ENCODE data around the gene NRIP1. TPM values are rescaled to one million over a fixed set of nuclear protein-coding genes. Genes with fewer than 3 reads are reported as not detected.

The NRIP1 gene
- total RNA-seq, 4 donors from 2014 or later, result 35.7 to 63.7 (median 41.0) TPM

DNA sequence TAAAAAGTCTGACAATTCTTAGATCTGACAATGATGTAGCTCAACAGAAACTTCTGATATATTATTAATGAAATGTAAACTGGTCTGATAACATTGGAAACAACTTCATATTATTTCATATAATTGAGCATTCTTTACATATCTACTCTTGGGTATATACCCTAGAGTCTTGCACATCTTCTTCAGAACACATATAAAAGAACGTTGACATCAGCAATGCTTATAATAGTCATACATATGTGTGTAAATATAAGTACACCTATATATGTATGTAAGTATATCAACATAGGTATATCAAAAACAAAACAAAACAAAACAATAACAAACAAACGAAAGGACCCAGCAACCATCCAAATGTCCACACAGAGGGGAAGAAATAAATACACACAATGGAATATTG lies 38.4 kb downstream of the NRIP1 start:
- intact Hi-C loops (cut with DNase I; ENCODE audit: low total_unique reads) (no loop called here), in situ Hi-C loops (cut with MboI; ENCODE audit: low sequenced_read_pairs in 4 of 4) (no loop called here)
- ATAC-seq, result no peak

DNA sequence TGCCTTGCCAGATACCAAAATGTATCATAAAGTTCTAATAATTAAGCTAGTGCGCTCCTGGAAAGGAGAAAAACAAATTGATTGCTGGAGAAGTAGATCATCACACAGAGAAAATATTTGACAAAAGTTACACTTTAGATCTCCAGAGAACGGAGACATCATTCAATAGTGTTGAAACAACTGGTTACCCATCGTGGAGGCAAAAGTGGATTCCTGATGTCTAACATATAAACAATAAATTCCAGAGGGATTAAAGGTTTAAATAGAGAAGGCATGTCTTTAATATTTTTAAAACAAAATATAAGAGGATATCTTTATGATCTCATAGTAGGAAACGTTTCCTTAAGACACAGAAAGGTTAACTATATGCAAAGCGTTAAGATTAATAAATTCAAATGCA lies 41.0 kb downstream of the NRIP1 start:
- TF ChIP-seq POLR2A (IDR thresholded peaks at IDR 0.05), result no peak
- TF ChIP-seq, protein P1, sequence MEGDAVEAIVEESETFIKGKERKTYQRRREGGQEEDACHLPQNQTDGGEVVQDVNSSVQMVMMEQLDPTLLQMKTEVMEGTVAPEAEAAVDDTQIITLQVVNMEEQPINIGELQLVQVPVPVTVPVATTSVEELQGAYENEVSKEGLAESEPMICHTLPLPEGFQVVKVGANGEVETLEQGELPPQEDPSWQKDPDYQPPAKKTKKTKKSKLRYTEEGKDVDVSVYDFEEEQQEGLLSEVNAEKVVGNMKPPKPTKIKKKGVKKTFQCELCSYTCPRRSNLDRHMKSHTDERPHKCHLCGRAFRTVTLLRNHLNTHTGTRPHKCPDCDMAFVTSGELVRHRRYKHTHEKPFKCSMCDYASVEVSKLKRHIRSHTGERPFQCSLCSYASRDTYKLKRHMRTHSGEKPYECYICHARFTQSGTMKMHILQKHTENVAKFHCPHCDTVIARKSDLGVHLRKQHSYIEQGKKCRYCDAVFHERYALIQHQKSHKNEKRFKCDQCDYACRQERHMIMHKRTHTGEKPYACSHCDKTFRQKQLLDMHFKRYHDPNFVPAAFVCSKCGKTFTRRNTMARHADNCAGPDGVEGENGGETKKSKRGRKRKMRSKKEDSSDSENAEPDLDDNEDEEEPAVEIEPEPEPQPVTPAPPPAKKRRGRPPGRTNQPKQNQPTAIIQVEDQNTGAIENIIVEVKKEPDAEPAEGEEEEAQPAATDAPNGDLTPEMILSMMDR (IDR thresholded peaks at IDR 0.05 in 4 of 5, conservative IDR thresholded peaks at IDR 0.05 in 1 of 5), result no peak

More for the DNA sequence above, 38.4 kb downstream of the NRIP1 start:
- no peaks in the 10 kb centered on the region for H3K36me3 ChIP-seq
- no peak for TF ChIP-seq POLR2A (IDR thresholded peaks at IDR 0.05)
- TF ChIP-seq, protein P1 (IDR thresholded peaks at IDR 0.05 in 4 of 5, conservative IDR thresholded peaks at IDR 0.05 in 1 of 5), result no peak
- H3K4me1 ChIP-seq, result peaks cover 18 to 35% of the 10 kb centered on the region in 2 donors
- no peak for DNase-seq
- H3K9me3 ChIP-seq, result no peaks in the 10 kb centered on the region
- H3K4me3 ChIP-seq, result no peak overlapping the region
- no peaks in the 10 kb centered on the region for H3K27me3 ChIP-seq
- H3K27ac ChIP-seq, result no peak overlapping the region

DNA sequence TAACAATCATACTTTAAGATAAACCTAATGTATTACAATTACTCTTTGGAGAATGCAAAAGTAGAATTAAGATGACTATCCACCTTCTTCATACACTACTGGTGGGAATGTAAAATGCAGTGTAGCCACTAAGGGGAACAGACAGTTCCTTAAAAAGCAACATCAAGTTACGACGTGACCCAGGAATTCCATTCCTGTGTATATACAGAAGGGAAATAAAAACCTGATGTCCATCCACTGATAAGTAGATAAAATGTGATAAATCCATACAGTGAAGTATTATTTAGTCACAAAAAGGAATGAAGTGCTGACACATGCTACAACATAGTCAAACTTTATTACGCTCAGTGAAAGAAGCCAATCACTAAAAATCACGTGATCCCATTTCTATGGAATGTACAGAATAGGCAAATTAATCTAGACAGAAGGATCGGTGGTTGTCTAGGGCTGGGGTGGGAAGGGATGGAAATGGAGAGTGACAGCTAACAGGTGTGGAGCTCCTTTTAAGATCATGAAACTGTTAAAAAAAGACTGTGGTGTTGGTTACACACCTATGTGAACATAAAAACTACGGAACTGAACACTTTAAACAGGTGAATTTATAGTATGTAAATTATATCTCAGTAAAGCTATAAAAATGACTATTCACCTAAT lies 42.1 kb downstream of the NRIP1 start:
- intact Hi-C loops (cut with DNase I; ENCODE audit: low total_unique reads), result no loop called here
- TF ChIP-seq, protein P1 (IDR thresholded peaks at IDR 0.05 in 4 of 5, conservative IDR thresholded peaks at IDR 0.05 in 1 of 5), result peak in 1 of 5 experiments; percentile 26
- TF ChIP-seq POLR2A (IDR thresholded peaks at IDR 0.05), result no peak
- in situ Hi-C loops (cut with MboI; ENCODE audit: low sequenced_read_pairs in 4 of 4), result no loop called here
- Histone ChIP-seq H3K36me3 (no peaks in the 10 kb centered on the region), H3K27ac (no peak overlapping the region), H3K27me3 (no peaks in the 10 kb centered on the region), H3K9me3 (no peaks in the 10 kb centered on the region), H3K4me3 (no peak overlapping the region), H3K4me1 (peaks cover 16 to 23% of the 10 kb centered on the region in 2 donors)
- ATAC-seq, result no peak
- DNase-seq, result no peak

More for the DNA sequence above, 41.0 kb downstream of the NRIP1 start:
- DNase-seq (no peak), ATAC-seq (no peak)
- in situ Hi-C loops (cut with MboI; ENCODE audit: low sequenced_read_pairs in 4 of 4), result no loop called here
- intact Hi-C loops (cut with DNase I; ENCODE audit: low total_unique reads), result no loop called here
- no peaks in the 10 kb centered on the region for H3K27me3 ChIP-seq
- no peak overlapping the region for H3K27ac ChIP-seq
- no peaks in the 10 kb centered on the region for H3K36me3 ChIP-seq
- H3K4me3 ChIP-seq, result no peak overlapping the region
- peaks cover 18 to 24% of the 10 kb centered on the region in 2 donors for H3K4me1 ChIP-seq
- H3K9me3 ChIP-seq, result no peaks in the 10 kb centered on the region

DNA sequence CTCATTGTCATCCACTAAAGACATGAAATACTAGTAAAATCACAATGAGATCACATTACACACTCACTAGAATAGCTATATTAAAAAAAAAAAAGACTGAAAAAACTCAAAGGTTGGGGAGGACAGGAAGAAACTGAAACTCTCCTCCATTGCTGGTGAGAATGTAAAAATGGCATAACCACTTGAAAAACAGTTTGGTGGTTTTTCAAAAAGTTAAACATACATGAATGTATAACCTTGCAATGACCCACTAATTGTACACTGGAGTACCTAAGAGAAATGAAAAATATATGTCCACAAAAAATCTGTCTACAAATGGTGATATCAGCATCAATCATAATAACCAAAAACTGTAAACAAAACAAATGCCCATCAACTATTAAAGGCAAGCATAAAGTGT lies 44.0 kb downstream of the NRIP1 start:
- ATAC-seq (no peak), DNase-seq (no peak)
- Histone ChIP-seq H3K36me3 (no peaks in the 10 kb centered on the region), H3K27me3 (no peaks in the 10 kb centered on the region), H3K4me1 (peaks cover 9 to 15% of the 10 kb centered on the region in 2 donors), H3K27ac (no peak overlapping the region), H3K9me3 (no peaks in the 10 kb centered on the region), H3K4me3 (no peak overlapping the region)
- in situ Hi-C loops (cut with MboI; ENCODE audit: low sequenced_read_pairs in 4 of 4) (no loop called here), intact Hi-C loops (cut with DNase I; ENCODE audit: low total_unique reads) (no loop called here)
- TF ChIP-seq POLR2A (IDR thresholded peaks at IDR 0.05), result no peak
- TF ChIP-seq, protein P1 (IDR thresholded peaks at IDR 0.05 in 4 of 5, conservative IDR thresholded peaks at IDR 0.05 in 1 of 5), result no peak

DNA sequence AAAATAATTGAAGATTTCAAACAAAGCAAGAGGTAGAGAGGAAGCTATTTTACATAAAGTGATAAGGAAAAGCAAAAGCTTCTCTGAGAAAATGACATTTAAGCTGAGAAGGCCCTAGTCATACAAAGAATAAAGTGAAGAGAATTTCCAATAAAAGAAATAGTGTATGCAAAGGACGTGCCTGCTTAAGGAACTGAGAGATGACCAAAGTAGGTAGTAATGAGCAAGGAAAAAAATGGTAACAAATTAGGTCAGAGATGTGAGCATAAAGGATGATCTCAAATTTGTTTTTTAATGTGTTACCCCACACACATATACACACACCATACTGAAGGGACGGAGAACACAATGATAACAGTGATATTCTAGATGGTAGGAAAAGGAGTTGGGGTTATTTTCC lies 46.4 kb downstream of the NRIP1 start:
- in situ Hi-C loops (cut with MboI; ENCODE audit: low sequenced_read_pairs in 4 of 4), result no loop called here
- Histone ChIP-seq H3K36me3 (no peaks in the 10 kb centered on the region), H3K27ac (no peak overlapping the region), H3K4me3 (no peak overlapping the region), H3K4me1 (peaks cover 18 to 25% of the 10 kb centered on the region in 2 donors), H3K9me3 (no peaks in the 10 kb centered on the region), H3K27me3 (no peaks in the 10 kb centered on the region)
- ATAC-seq (no peak), DNase-seq (no peak)
- intact Hi-C loops (cut with DNase I; ENCODE audit: low total_unique reads), result no loop called here
- TF ChIP-seq, protein P1 (IDR thresholded peaks at IDR 0.05 in 4 of 5, conservative IDR thresholded peaks at IDR 0.05 in 1 of 5), result no peak
- no peak for TF ChIP-seq POLR2A (IDR thresholded peaks at IDR 0.05)

All from gastrocnemius medialis (tissue), 4 donors.